Lower lobe of right lung (tissue), 2 donors: ENCODE measurements around the gene COL4A6. TPM values are rescaled to one million over a fixed set of nuclear protein-coding genes. Genes with fewer than 3 reads are reported as not detected.

ENCODE experiments used
- ATAC-seq, 2 donors: fragments of 200-7000 bp; cut with Tn5 transposase; one replicate each; pipeline ENCODE4 v1.9.1; 2020 to 2022; ENCODE audit warnings: mild to moderate bottlenecking in 2 of 2, moderate library complexity in 2 of 2
- DNase-seq: peaks from one replicate; pipeline ENCODE4 v3.0.0-alpha.2; 2020
- H3K27ac ChIP-seq: fragments of 200-600 bp; one replicate; pipeline ENCODE4 v1.8.0; 2022
- H3K27me3 ChIP-seq: fragments of 200-600 bp; one replicate; pipeline ENCODE4 v1.8.0; 2022; ENCODE audit warnings: low read depth
- H3K36me3 ChIP-seq: fragments of 200-600 bp; one replicate; pipeline ENCODE4 v1.8.0; 2022; ENCODE audit warnings: mild to moderate bottlenecking
- H3K4me1 ChIP-seq: fragments of 200-600 bp; one replicate; pipeline ENCODE4 v1.8.0; 2022
- H3K4me3 ChIP-seq: fragments of 200-600 bp; one replicate; pipeline ENCODE4 v1.8.0; 2022; ENCODE audit warnings: mild to moderate bottlenecking
- H3K9me3 ChIP-seq: fragments of 200-600 bp; one replicate; pipeline ENCODE4 v1.8.0; 2022
- CTCF ChIP-seq: fragments of 200-600 bp; IDR thresholded peaks from one replicate; pipeline ENCODE4 v1.8.0; 2022; ENCODE audit warnings: antibody characterized with exemption, mild to moderate bottlenecking
- intact Hi-C: fragments of 100-400 bp; cut with DNase I; formaldehyde crosslinking; loops from one replicate; pipeline ENCODE4 v1.11.0; 2022
- total RNA-seq: library from RNA; stranded (reverse); fragmentation: NEBNext Ultra II Directional; extraction: Animal tissue kit (Norgen Biotek cat#: 25700); gene quantifications from one replicate; pipeline ENCODE4 v1.2.1, GENCODE V29; 2021
- donor health status: DM: no; HTN: yes; CAD: no; lungs with severe emphysema.

The COL4A6 gene
- total RNA-seq, 1 donor from 2014 or later = 1.8 TPM

GRCh38 chrX:108134724-108135123, 303.5 kb downstream of the COL4A6 start:
- Histone ChIP-seq H3K4me3 (no peak overlapping the region), H3K9me3 (no peaks in the 10 kb centered on the region), H3K4me1 (no peaks in the 10 kb centered on the region), H3K27me3 (no peaks in the 10 kb centered on the region), H3K27ac (no peak overlapping the region), H3K36me3 (peaks cover 31% of the 10 kb centered on the region)
- no peak for TF ChIP-seq CTCF
- ATAC-seq = no peak
- no peak for DNase-seq
- intact Hi-C loops = no loop called here

GRCh38 chrX:108132876-108133275, 305.3 kb downstream of the COL4A6 start:
- no peaks in the 10 kb centered on the region for H3K27me3 ChIP-seq
- no peak overlapping the region for H3K4me3 ChIP-seq
- no peak for ATAC-seq
- no peak overlapping the region for H3K27ac ChIP-seq
- DNase-seq = no peak
- TF ChIP-seq CTCF = no peak
- intact Hi-C loops = no loop called here
- peaks cover 28% of the 10 kb centered on the region for H3K36me3 ChIP-seq
- no peaks in the 10 kb centered on the region for H3K4me1 ChIP-seq
- no peaks in the 10 kb centered on the region for H3K9me3 ChIP-seq

GRCh38 chrX:108132034-108132433, 306.2 kb downstream of the COL4A6 start:
- H3K9me3 ChIP-seq = no peaks in the 10 kb centered on the region
- no peak overlapping the region for H3K27ac ChIP-seq
- H3K36me3 ChIP-seq = peaks cover 23% of the 10 kb centered on the region
- intact Hi-C loops = no loop called here
- H3K27me3 ChIP-seq = no peaks in the 10 kb centered on the region
- no peak overlapping the region for H3K4me3 ChIP-seq
- no peak for DNase-seq
- ATAC-seq = no peak
- no peak for TF ChIP-seq CTCF
- no peaks in the 10 kb centered on the region for H3K4me1 ChIP-seq

- no peak for DNase-seq
- Histone ChIP-seq H3K4me3 (no peak overlapping the region), H3K4me1 (no peaks in the 10 kb centered on the region), H3K27ac (no peak overlapping the region), H3K36me3 (peaks cover 19% of the 10 kb centered on the region), H3K9me3 (no peaks in the 10 kb centered on the region), H3K27me3 (no peaks in the 10 kb centered on the region)
- no peak for ATAC-seq
- intact Hi-C loops = no loop called here
- TF ChIP-seq CTCF = no peak
These were observed 306.8 kb downstream of the COL4A6 start for GRCh38 chrX:108131471-108131870.

- Histone ChIP-seq H3K27me3 (no peaks in the 10 kb centered on the region), H3K36me3 (peaks cover 19% of the 10 kb centered on the region), H3K4me3 (no peak overlapping the region), H3K27ac (no peak overlapping the region), H3K9me3 (no peaks in the 10 kb centered on the region), H3K4me1 (no peaks in the 10 kb centered on the region)
- DNase-seq (no peak), ATAC-seq (no peak)
- no peak for TF ChIP-seq CTCF
- intact Hi-C loops = no loop called here
These were observed 307.3 kb downstream of the COL4A6 start for GRCh38 chrX:108130889-108131288.

GRCh38 chrX:108127152-108127551, 311.1 kb downstream of the COL4A6 start:
- Histone ChIP-seq H3K27me3 (no peaks in the 10 kb centered on the region), H3K9me3 (no peaks in the 10 kb centered on the region), H3K27ac (no peak overlapping the region), H3K36me3 (peaks cover 6% of the 10 kb centered on the region), H3K4me1 (no peaks in the 10 kb centered on the region), H3K4me3 (no peak overlapping the region)
- intact Hi-C loops = no loop called here
- no peak for TF ChIP-seq CTCF
- no peak for ATAC-seq
- no peak for DNase-seq
